GM23248 (cell line): ENCODE data around the gene HSPH1. TPM values are rescaled to one million over a fixed set of nuclear protein-coding genes. Genes with fewer than 3 reads are reported as not detected.
A peak's percentile ranks its signal among the peaks of the same experiment; 100 is the strongest.

Experiments used
- DNase-seq: peaks from one replicate; pipeline ENCODE4 v3.0.0-alpha.2; 2015
- H2AFZ ChIP-seq: fragments of 200-600 bp; sonication (generic); 2 replicates; pipeline ENCODE4 v1.6.1; 2016; ENCODE audit warnings: antibody characterized with exemption
- H3F3A ChIP-seq: fragments of 200-600 bp; sonication (generic); 2 replicates; pipeline ENCODE4 v1.6.1; 2016; ENCODE audit warnings: mild to moderate bottlenecking, antibody characterized with exemption, mixed run types; ENCODE audit not compliant: insufficient read depth
- H3K27ac ChIP-seq: fragments of 200-600 bp; sonication (generic); 2 replicates; pipeline ENCODE4 v1.5.1; 2016; ENCODE audit warnings: mild to moderate bottlenecking
- H3K27me3 ChIP-seq: fragments of 200-600 bp; sonication (generic); replicated peaks from 2 replicates; pipeline ENCODE4 v1.6.1; 2016; ENCODE audit warnings: mild to moderate bottlenecking; ENCODE audit not compliant: insufficient read depth
- H3K36me3 ChIP-seq: fragments of 200-600 bp; sonication (generic); 2 replicates; pipeline ENCODE4 v1.6.1; 2016; ENCODE audit warnings: low read depth, mild to moderate bottlenecking
- H3K4me1 ChIP-seq: fragments of 200-600 bp; sonication (generic); 2 replicates; pipeline ENCODE4 v1.6.1; 2016; ENCODE audit warnings: mild to moderate bottlenecking; ENCODE audit not compliant: insufficient read depth
- H3K4me2 ChIP-seq: fragments of 200-600 bp; sonication (generic); one replicate; pipeline ENCODE4 v1.6.1; 2016; ENCODE audit warnings: mild to moderate bottlenecking; ENCODE audit not compliant: unreplicated experiment
- H3K4me3 ChIP-seq: fragments of 200-600 bp; sonication (generic); 2 replicates; pipeline ENCODE4 v1.5.1; 2016; ENCODE audit warnings: mild to moderate bottlenecking
- H3K79me2 ChIP-seq: fragments of 200-600 bp; sonication (generic); 2 replicates; pipeline ENCODE4 v1.6.1; 2016; ENCODE audit warnings: mild to moderate bottlenecking; ENCODE audit not compliant: insufficient read depth
- H3K9ac ChIP-seq: fragments of 200-600 bp; sonication (generic); 2 replicates; pipeline ENCODE4 v1.6.1; 2016; ENCODE audit warnings: mild to moderate bottlenecking
- H3K9me2 ChIP-seq: fragments of 200-600 bp; sonication (generic); 2 replicates; pipeline ENCODE4 v1.6.1; 2016; ENCODE audit warnings: mixed run types, mild to moderate bottlenecking, moderate library complexity; ENCODE audit not compliant: insufficient read depth
- H3K9me3 ChIP-seq: fragments of 200-600 bp; sonication (generic); one replicate; pipeline ENCODE4 v1.6.1; 2017; ENCODE audit warnings: low read depth
- H4K20me1 ChIP-seq: fragments of 200-600 bp; sonication (generic); 2 replicates; pipeline ENCODE4 v1.6.0; 2016; ENCODE audit not compliant: insufficient read depth
- EZH2 ChIP-seq: fragments of 200-600 bp; sonication (generic); IDR thresholded peaks from 2 replicates; pipeline ENCODE4 v1.6.1; 2018; ENCODE audit warnings: antibody characterized with exemption, mild to moderate bottlenecking; ENCODE audit not compliant: insufficient read depth, poor library complexity, severe bottlenecking
- EZH2phosphoT487 ChIP-seq: fragments of 200-600 bp; sonication (generic); IDR thresholded peaks from 2 replicates; pipeline ENCODE4 v1.6.1; 2018; ENCODE audit warnings: antibody characterized with exemption, moderate library complexity, mild to moderate bottlenecking, low read depth; ENCODE audit not compliant: insufficient read depth
- WGBS, 2 experiments: methylation state at CpG; one replicate each; pipeline ENCODE4 v1.1.6; 2015 to 2017; ENCODE audit warnings: low lambda C conversion rate in 2 of 2, low coverage in 1 of 2; ENCODE audit errors: missing lambda C conversion rate in 2 of 2; 5-methylcytosine and 5-hydroxymethylcytosine counted together
- in situ Hi-C: fragments of 300-500 bp; cut with MboI; formaldehyde crosslinking; loops from 2 replicates; pipeline ENCODE4 v1.15.0; 2020
- polyA plus RNA-seq: library from polyadenylated mRNA; unstranded; fragments of >200 nt; fragmentation: Nextera tagmentation; extraction: Ambion mirVana; gene quantifications from 2 replicates; pipeline ENCODE4 v1.2.1, GENCODE V29; 2016
- total RNA-seq: library from RNA; depleted of rRNA; stranded (reverse); fragments of >200 nt; shearing (Covaris generic); gene quantifications from 2 replicates; pipeline ENCODE4 v1.2.3, GENCODE V29; 2014

HSPH1 gene
- total and polyA plus RNA-seq, 2 experiments from 2014 or later = 35.9 to 46.8 TPM

DNA sequence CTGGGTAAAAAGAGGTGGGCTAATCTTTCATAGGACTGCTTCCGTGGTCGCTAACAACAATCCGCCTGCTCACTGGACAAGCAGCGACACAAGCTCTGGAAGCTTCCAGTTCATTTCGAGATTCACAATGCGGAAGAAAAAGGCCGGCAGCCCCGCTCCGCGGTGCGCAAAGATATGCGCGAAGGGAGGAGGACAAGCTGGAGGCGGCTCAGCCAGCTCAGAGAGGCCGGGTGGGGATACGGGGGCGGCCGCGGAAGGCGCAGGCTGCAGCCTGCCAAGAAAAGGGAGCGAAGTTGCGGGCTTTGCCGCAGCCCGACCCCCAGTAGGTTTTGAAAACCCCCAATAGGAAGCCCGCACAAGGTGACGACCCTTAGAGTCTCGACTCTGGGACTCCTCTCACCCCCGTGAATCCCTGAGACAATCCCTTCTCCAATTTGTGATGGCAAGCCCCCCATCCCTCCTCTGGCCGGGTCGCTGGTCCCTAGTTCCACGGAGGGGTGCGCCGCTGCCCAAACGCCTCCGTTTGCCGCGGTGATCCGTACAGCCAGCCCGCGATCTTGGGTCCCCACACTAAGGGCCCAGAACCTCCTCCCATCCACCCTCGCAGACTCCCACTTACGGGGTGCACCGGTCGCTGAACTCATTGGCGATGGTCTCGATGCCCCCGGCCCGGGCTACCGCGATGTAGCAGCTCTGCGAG, 697 bp downstream of the HSPH1 start:
- Histone ChIP-seq H3K79me2 (peaks cover 48% of the 10 kb centered on the region), H3K27ac (peak overlapping the region; percentile 78), H3F3A (peaks cover 27% of the 10 kb centered on the region), H3K9me2 (no peaks in the 10 kb centered on the region), H2AFZ (peak overlapping the region; percentile 95), H3K9me3 (no peaks in the 10 kb centered on the region), H3K36me3 (peaks cover 9% of the 10 kb centered on the region), H3K9ac (peak overlapping the region; percentile 91), H3K4me3 (peak overlapping the region; percentile 97), H3K4me2 (peak overlapping the region; percentile 97), H3K27me3 (no peaks in the 10 kb centered on the region), H3K4me1 (peaks cover 21% of the 10 kb centered on the region), H4K20me1 (peaks cover 5% of the 10 kb centered on the region; the same call in 1 of the 2 replicates)
- WGBS, 2 experiments = 1% methylated on average over 49 to 50 of the region's 51 CpGs
- TF ChIP-seq EZH2 (no peak), EZH2phosphoT487 (no peak)
- peak; percentile 89 for DNase-seq
- in situ Hi-C loops = no loop called here

DNA sequence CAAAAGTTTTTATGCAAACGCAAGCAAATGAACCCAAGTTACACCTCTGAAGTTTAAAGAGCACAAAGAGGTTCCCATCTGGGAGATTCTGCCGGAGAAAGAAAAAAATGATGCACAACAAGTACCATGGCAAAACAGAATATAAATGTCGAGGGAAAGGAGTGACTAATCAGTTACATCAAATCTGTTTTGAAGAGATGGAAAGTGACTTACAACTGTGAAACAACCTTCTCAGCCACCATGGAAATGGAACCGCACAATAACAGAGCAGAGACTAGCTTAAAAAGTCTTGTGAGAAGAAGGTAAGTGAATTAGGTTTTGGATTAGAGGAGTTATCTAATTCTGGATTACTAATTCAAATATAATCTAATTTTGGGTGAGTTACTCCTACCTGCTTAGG, 2.4 kb downstream of the HSPH1 start:
- Histone ChIP-seq H3K27ac (peak overlapping the region; percentile 78; the same call in 1 of the 2 replicates), H2AFZ (no peak overlapping the region), H3K9me3 (no peaks in the 10 kb centered on the region), H3K27me3 (no peaks in the 10 kb centered on the region), H3K4me2 (peak overlapping the region; percentile 97), H3K4me1 (peaks cover 21% of the 10 kb centered on the region), H3K4me3 (peak overlapping the region; percentile 97), H4K20me1 (peaks cover 5% of the 10 kb centered on the region; the same call in 1 of the 2 replicates), H3K79me2 (peaks cover 65% of the 10 kb centered on the region), H3K9ac (peak overlapping the region; percentile 91; the same call in 1 of the 2 replicates), H3K9me2 (no peaks in the 10 kb centered on the region), H3K36me3 (peaks cover 22% of the 10 kb centered on the region), H3F3A (peaks cover 27% of the 10 kb centered on the region)
- in situ Hi-C loops = no loop called here
- DNase-seq = peak; percentile 25
- WGBS, 2 experiments = 75 to 76% methylated on average over 4 of the region's 4 CpGs
- no peak for TF ChIP-seq EZH2
- no peak for TF ChIP-seq EZH2phosphoT487

DNA sequence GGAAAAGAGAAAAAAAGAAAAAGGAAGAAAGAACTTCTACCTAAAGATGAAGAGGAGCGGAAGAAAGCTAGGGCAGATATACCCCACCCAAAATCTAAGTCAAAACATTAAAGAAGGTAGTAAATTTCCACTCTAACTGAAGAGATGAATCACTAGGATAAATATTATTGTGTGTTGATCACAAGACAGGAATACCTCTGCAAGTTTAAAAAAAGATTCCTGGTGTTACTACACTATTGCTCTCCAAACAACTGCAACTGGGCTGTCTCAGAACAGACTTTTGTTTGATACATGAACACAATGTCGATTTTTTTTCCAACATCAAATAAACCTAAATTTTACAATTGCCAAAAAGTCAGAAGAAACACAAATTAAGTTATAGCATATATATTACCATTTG, 6.8 kb downstream of the HSPH1 start:
- Histone ChIP-seq H3K4me1 (peaks cover 14% of the 10 kb centered on the region), H3K9me2 (no peaks in the 10 kb centered on the region), H2AFZ (no peak overlapping the region), H3K9ac (no peak overlapping the region), H3K27ac (no peak overlapping the region), H3F3A (peaks cover 9% of the 10 kb centered on the region), H3K4me2 (no peak overlapping the region), H3K79me2 (peaks cover 70% of the 10 kb centered on the region), H4K20me1 (peaks cover 2% of the 10 kb centered on the region; the same call in 1 of the 2 replicates), H3K4me3 (no peak overlapping the region), H3K36me3 (peaks cover 64% of the 10 kb centered on the region), H3K27me3 (no peaks in the 10 kb centered on the region), H3K9me3 (no peaks in the 10 kb centered on the region)
- in situ Hi-C loops = no loop called here
- DNase-seq = no peak
- TF ChIP-seq EZH2 (no peak), EZH2phosphoT487 (no peak)
- WGBS, 2 experiments = 98 to 100% methylated on average over 2 of the region's 2 CpGs

DNA sequence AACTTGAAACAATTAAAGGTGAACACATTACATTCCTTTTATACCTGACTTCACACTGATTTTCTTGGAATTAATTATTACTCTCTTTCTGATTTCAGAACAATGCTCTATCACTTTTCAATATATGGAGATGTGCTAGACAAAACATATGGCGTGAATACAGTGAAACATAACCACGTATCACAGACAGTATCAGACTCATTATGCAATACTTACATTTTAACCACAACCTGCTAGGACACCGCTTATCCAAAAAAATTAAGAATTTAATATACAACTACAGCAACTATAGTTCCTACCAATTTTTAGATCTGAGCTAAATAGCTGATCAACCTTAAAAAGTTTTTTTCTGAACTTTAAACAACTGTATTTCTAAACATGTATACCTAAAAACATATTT, 9.9 kb downstream of the HSPH1 start:
- Histone ChIP-seq H3K9me2 (no peaks in the 10 kb centered on the region), H2AFZ (no peak overlapping the region), H3K27me3 (no peaks in the 10 kb centered on the region), H3K4me2 (no peak overlapping the region), H3K9me3 (no peaks in the 10 kb centered on the region), H3K27ac (no peak overlapping the region), H3F3A (peaks cover 6% of the 10 kb centered on the region), H3K9ac (no peak overlapping the region), H3K4me3 (no peak overlapping the region), H3K79me2 (peaks cover 39% of the 10 kb centered on the region), H4K20me1 (no peaks in the 10 kb centered on the region), H3K36me3 (peaks cover 87% of the 10 kb centered on the region), H3K4me1 (no peaks in the 10 kb centered on the region)
- no peak for TF ChIP-seq EZH2
- TF ChIP-seq EZH2phosphoT487 = no peak
- DNase-seq = no peak
- 96 to 99% methylated on average over 3 of the region's 3 CpGs for WGBS, 2 experiments
- in situ Hi-C loops = no loop called here
